Right lobe of liver (tissue), 4 donors: ENCODE data around the gene B4GALT2.

Experiments
- CTCF ChIP-seq, 4 donors: fragments of 200-600 bp in 3 of 4; fragments of 450-650 bp in 1 of 4; IDR thresholded peaks; one replicate each; pipeline versions ENCODE4 v1.5.1 to v1.8.0; 2016 to 2022; ENCODE audit warnings: antibody characterized with exemption in 4 of 4, mild to moderate bottlenecking in 2 of 4
- POLR2A ChIP-seq: fragments of 450-650 bp; IDR thresholded peaks from one replicate; pipeline ENCODE4 v1.6.1; 2017; ENCODE audit warnings: antibody characterized with exemption, mild to moderate bottlenecking
- donor health status: DM: no; HTN: no; CAD: no.
- donor health status: DM: no; HTN: no; CAD: no.
- donor health status: DM: no; HTN: yes; CAD: no.

- TF ChIP-seq CTCF (IDR thresholded peaks at IDR 0.05) (no peak), POLR2A (no peak)
These were observed 61.4 kb downstream of the B4GALT2 start for GRCh38 chr1:44040418-44040817.
